Activated T-helper 1 cell treated with anti-CD3 and anti-CD28 coated beads, Interleukin-12 subunit alpha, Interleukin-12 subunit beta, Interleukin-2, Interleukin-4 antibody, amounts not matched to agents 30 ng/mL and 10 ng/mL and 1 ng/mL, durations not matched to agents 14 hours and 24 hours and 36 hours (primary cell): ENCODE data around the gene MZB1. TPM values are rescaled to one million over a fixed set of nuclear protein-coding genes. Genes with fewer than 3 reads are reported as not detected.
"Not testable (repeated sequence)": the region's sequence is repeated elsewhere in the genome, so short reads cannot be mapped to it uniquely, and the experiment has no call there.

Experiments
- DNase-seq: peaks from one replicate; pipeline ENCODE4 v3.0.0; 2021; ENCODE audit warnings: low spot score
- H3K27ac Mint-ChIP-seq: one replicate; pipeline ENCODE4 v1.8.0; 2021; ENCODE audit warnings: mild to moderate bottlenecking, mixed read lengths
- H3K27me3 Mint-ChIP-seq: one replicate; pipeline ENCODE4 v1.8.0; 2022; ENCODE audit warnings: mild to moderate bottlenecking, moderate library complexity, mixed read lengths; ENCODE audit not compliant: insufficient read depth
- H3K36me3 Mint-ChIP-seq: one replicate; pipeline ENCODE4 v1.8.0; 2021; ENCODE audit warnings: low read depth, mixed read lengths
- H3K4me1 Mint-ChIP-seq: one replicate; pipeline ENCODE4 v1.8.0; 2021; ENCODE audit warnings: low read depth, mixed read lengths
- H3K4me3 Mint-ChIP-seq: one replicate; pipeline ENCODE4 v1.8.0; 2021; ENCODE audit warnings: mild to moderate bottlenecking, moderate library complexity, mixed read lengths
- H3K9me3 Mint-ChIP-seq: one replicate; pipeline ENCODE4 v1.8.0; 2021; ENCODE audit warnings: mixed read lengths
- intact Hi-C: fragments of 100-400 bp; cut with micrococcal nuclease; formaldehyde crosslinking; loops from one replicate; pipeline ENCODE4 v1.15.1; 2024
- total RNA-seq: library from RNA; stranded (reverse); gene quantifications from 2 replicates; pipeline ENCODE4 v1.2.3, GENCODE V29; 2022

MZB1 gene
- total RNA-seq, 1 donor from 2014 or later, result 38.8 TPM

GRCh38 chr5:139345442-139345841 lies 44.3 kb downstream of the MZB1 start:
- intact Hi-C loops, H3K9me3 Mint-ChIP-seq, H3K4me3 Mint-ChIP-seq, DNase-seq, H3K27me3 Mint-ChIP-seq, H3K27ac Mint-ChIP-seq: not testable (repeated sequence)
- Mint-ChIP-seq H3K36me3 (peaks cover 20% of the 10 kb centered on the region), H3K4me1 (peaks cover 42% of the 10 kb centered on the region)

GRCh38 chr5:139344177-139344576 lies 45.5 kb downstream of the MZB1 start:
- peaks cover 45% of the 10 kb centered on the region for H3K4me1 Mint-ChIP-seq
- H3K27me3 Mint-ChIP-seq, result no peaks in the 10 kb centered on the region
- DNase-seq, result no peak
- H3K36me3 Mint-ChIP-seq, result peaks cover 20% of the 10 kb centered on the region
- intact Hi-C loops, result loop anchor here (5.0 kb wide), 2 partner anchors 702 to 763 kb away; no protein-coding TSS in a partner anchor
- H3K9me3 Mint-ChIP-seq, result no peaks in the 10 kb centered on the region
- peak overlapping the region; percentile 31 for H3K27ac Mint-ChIP-seq
- H3K4me3 Mint-ChIP-seq, result peak overlapping the region; percentile 39

GRCh38 chr5:139343476-139343875 lies 46.2 kb downstream of the MZB1 start:
- H3K4me1 Mint-ChIP-seq, result peaks cover 45% of the 10 kb centered on the region

GRCh38 chr5:139342423-139342723 lies 47.3 kb downstream of the MZB1 start:
- H3K4me3 Mint-ChIP-seq, result peak overlapping the region; percentile 94
- H3K27ac Mint-ChIP-seq, result peak overlapping the region; percentile 95
- H3K9me3 Mint-ChIP-seq, result no peaks in the 10 kb centered on the region
- intact Hi-C loops, result loop anchor here (1.0 to 5.0 kb wide), 7 partner anchors 28 to 765 kb away; partner anchors contain the start of genes SIL1 and UBE2D2
- peaks cover 20% of the 10 kb centered on the region for H3K36me3 Mint-ChIP-seq
- peaks cover 45% of the 10 kb centered on the region for H3K4me1 Mint-ChIP-seq
- peak; percentile 80 for DNase-seq
- no peaks in the 10 kb centered on the region for H3K27me3 Mint-ChIP-seq

More at GRCh38 chr5:139343476-139343875, 46.2 kb downstream of the MZB1 start:
- peak overlapping the region; percentile 95 for H3K27ac Mint-ChIP-seq
- no peak for DNase-seq
- peak overlapping the region; percentile 94 for H3K4me3 Mint-ChIP-seq
- intact Hi-C loops, result loop anchor here (2.0 to 5.0 kb wide), 4 partner anchors 27 to 764 kb away; partner anchors contain the start of gene SIL1
- H3K9me3 Mint-ChIP-seq, result no peaks in the 10 kb centered on the region
- H3K27me3 Mint-ChIP-seq, result no peaks in the 10 kb centered on the region
- H3K36me3 Mint-ChIP-seq, result peaks cover 20% of the 10 kb centered on the region

GRCh38 chr5:139341689-139342422 lies 47.9 kb downstream of the MZB1 start, which contains the start of gene PAIP2:
Gene PAIP2 (plus strand): TSS chr5:139341854. CDS start chr5:139363785, 21,931 bp downstream.
- Mint-ChIP-seq H3K4me1 (peaks cover 46% of the 10 kb centered on the region), H3K27ac (peak within 1 kb of the TSS; percentile 95), H3K9me3 (no peaks in the 10 kb centered on the region), H3K4me3 (peak within 1 kb of the TSS; percentile 94), H3K27me3 (no peaks in the 10 kb centered on the region), H3K36me3 (peaks cover 19% of the 10 kb centered on the region)
- intact Hi-C loops, result loop anchor here (1.0 to 5.0 kb wide), 13 partner anchors 29 to 877 kb away; partner anchors contain the start of genes EGR1, HSPA9, MATR3 and SIL1
- peak; percentile 95 for DNase-seq

GRCh38 chr5:139341187-139341688 lies 48.5 kb downstream of the MZB1 start:
- Mint-ChIP-seq H3K4me3 (peak overlapping the region; percentile 94), H3K4me1 (peaks cover 52% of the 10 kb centered on the region), H3K27me3 (no peaks in the 10 kb centered on the region), H3K36me3 (peaks cover 14% of the 10 kb centered on the region), H3K9me3 (no peaks in the 10 kb centered on the region), H3K27ac (peak overlapping the region; percentile 95)
- intact Hi-C loops, result loop anchor here (1.0 to 5.0 kb wide), 8 partner anchors 48 to 876 kb away; partner anchors contain the start of genes EGR1, HSPA9, MATR3 and SPATA24
- DNase-seq, result no peak

- Mint-ChIP-seq H3K36me3 (peaks cover 11% of the 10 kb centered on the region), H3K9me3 (no peaks in the 10 kb centered on the region), H3K27ac (no peak overlapping the region), H3K27me3 (no peaks in the 10 kb centered on the region), H3K4me3 (no peak overlapping the region), H3K4me1 (peaks cover 47% of the 10 kb centered on the region)
- intact Hi-C loops, result loop anchor here (2.0 to 5.0 kb wide), 5 partner anchors 179 to 875 kb away; partner anchors contain the start of genes EGR1 and HSPA9
- DNase-seq, result no peak
Measured at GRCh38 chr5:139340051-139340450, 49.7 kb downstream of the MZB1 start.

Other genes starting within 250 kb of the MZB1 start
- gene SIL1, start 191.5 kb downstream of the MZB1 start, total RNA-seq, result 28.6 and 41.1 TPM in 2 replicates
- gene MATR3, start 96.2 kb downstream of the MZB1 start, total RNA-seq, result 232 and 258 TPM in 2 replicates
- gene PAIP2, start 48.1 kb downstream of the MZB1 start, total RNA-seq, result 88.4 and 97.3 TPM in 2 replicates
- gene SLC23A1, start 6.6 kb downstream of the MZB1 start, total RNA-seq, result 1.4 and 1.5 TPM in 2 replicates
- 9.1 and 9.3 TPM in 2 replicates for gene PROB1, start 5.2 kb upstream of the MZB1 start, total RNA-seq
- gene SPATA24, start 14.2 kb upstream of the MZB1 start, total RNA-seq, result 4.1 and 5.3 TPM in 2 replicates
- 30.0 and 36.3 TPM in 2 replicates for gene DNAJC18, start 49.6 kb upstream of the MZB1 start, total RNA-seq
- gene ECSCR, start 72.8 kb upstream of the MZB1 start, total RNA-seq, result 1.3 and 1.4 TPM in 2 replicates
- gene SMIM33, start 81.1 kb upstream of the MZB1 start, total RNA-seq, result 0.29 and 0.39 TPM in 2 replicates
- 213 and 226 TPM in 2 replicates for gene STING1, start 92.8 kb upstream of the MZB1 start, total RNA-seq
- 251 and 265 TPM in 2 replicates for gene UBE2D2, start 171.4 kb upstream of the MZB1 start, total RNA-seq